GM21717 (cell line): Measurements from ENCODE around the gene ARMC7.
"Not testable (repeated sequence)": the region's sequence is repeated elsewhere in the genome, so short reads cannot be mapped to it uniquely, and the experiment has no call there.

Source experiments
- ATAC-seq: cut with Tn5 transposase; IDR thresholded peaks from one replicate; pipeline ENCODE4 v1.9.1; 2021; ENCODE audit warnings: mild to moderate bottlenecking, moderate library complexity; ENCODE audit not compliant: unreplicated experiment

Gene ARMC7

GRCh38 chr17:75109407-75110233 is at the start of gene ARMC7:
Gene ARMC7 (plus strand): TSS chr17:75109969. CDS start chr17:75110289, 320 bp downstream.
- no peak for ATAC-seq

- no peak for ATAC-seq
Measured at GRCh38 chr17:75060434-75061054, 49.2 kb upstream of the ARMC7 start.

GRCh38 chr17:75061055-75061438 is 48.7 kb upstream of the ARMC7 start:
- ATAC-seq: no peak

- no peak for ATAC-seq
Measured at GRCh38 chr17:75061618-75062017, 48.2 kb upstream of the ARMC7 start.

GRCh38 chr17:75063201-75063600 is 46.6 kb upstream of the ARMC7 start:
- ATAC-seq: no peak

GRCh38 chr17:75063626-75064025 is 46.1 kb upstream of the ARMC7 start:
- no peak for ATAC-seq

GRCh38 chr17:75064040-75064439 is 45.7 kb upstream of the ARMC7 start:
- no peak for ATAC-seq

- no peak for ATAC-seq
Measured at GRCh38 chr17:75064460-75064859, 45.3 kb upstream of the ARMC7 start.

GRCh38 chr17:75064867-75065561 is 44.8 kb upstream of the ARMC7 start:
- ATAC-seq: no peak

- ATAC-seq: no peak
Measured at GRCh38 chr17:75065562-75066151, 44.1 kb upstream of the ARMC7 start.

GRCh38 chr17:75067856-75068255 is 41.9 kb upstream of the ARMC7 start:
- no peak for ATAC-seq

GRCh38 chr17:75068750-75069149 is 41.0 kb upstream of the ARMC7 start:
- ATAC-seq: no peak

GRCh38 chr17:75069783-75070182 is 40.0 kb upstream of the ARMC7 start:
- no peak for ATAC-seq

GRCh38 chr17:75071478-75072271 is 38.1 kb upstream of the ARMC7 start:
- ATAC-seq: not testable (repeated sequence)

- not testable (repeated sequence) for ATAC-seq
Measured at GRCh38 chr17:75072909-75073308, 36.9 kb upstream of the ARMC7 start.

GRCh38 chr17:75073618-75074047 is 36.1 kb upstream of the ARMC7 start:
- ATAC-seq: no peak

GRCh38 chr17:75074532-75074931 is 35.2 kb upstream of the ARMC7 start:
- no peak for ATAC-seq

GRCh38 chr17:75075597-75076336 is 34.0 kb upstream of the ARMC7 start:
- no peak for ATAC-seq

- ATAC-seq: no peak
Measured at GRCh38 chr17:75077072-75077495, 32.7 kb upstream of the ARMC7 start.
